Forelimb muscle (tissue), 1 donor: ENCODE results near the gene NEDD9. TPM values are rescaled to one million over a fixed set of nuclear protein-coding genes. Genes with fewer than 3 reads are reported as not detected.

ENCODE experiments used
- DNase-seq: peaks from one replicate; pipeline ENCODE4 v3.0.0-alpha.2; 2013; ENCODE audit warnings: low read depth
- polyA plus RNA-seq: library from polyadenylated mRNA; unstranded; fragments of 120-200 nt; gene quantifications from one replicate; pipeline ENCODE4 v1.2.1, GENCODE V29; 2013; ENCODE audit not compliant: insufficient read length

Gene NEDD9
- polyA plus RNA-seq, 1 donor, result 10.1 TPM

DNA sequence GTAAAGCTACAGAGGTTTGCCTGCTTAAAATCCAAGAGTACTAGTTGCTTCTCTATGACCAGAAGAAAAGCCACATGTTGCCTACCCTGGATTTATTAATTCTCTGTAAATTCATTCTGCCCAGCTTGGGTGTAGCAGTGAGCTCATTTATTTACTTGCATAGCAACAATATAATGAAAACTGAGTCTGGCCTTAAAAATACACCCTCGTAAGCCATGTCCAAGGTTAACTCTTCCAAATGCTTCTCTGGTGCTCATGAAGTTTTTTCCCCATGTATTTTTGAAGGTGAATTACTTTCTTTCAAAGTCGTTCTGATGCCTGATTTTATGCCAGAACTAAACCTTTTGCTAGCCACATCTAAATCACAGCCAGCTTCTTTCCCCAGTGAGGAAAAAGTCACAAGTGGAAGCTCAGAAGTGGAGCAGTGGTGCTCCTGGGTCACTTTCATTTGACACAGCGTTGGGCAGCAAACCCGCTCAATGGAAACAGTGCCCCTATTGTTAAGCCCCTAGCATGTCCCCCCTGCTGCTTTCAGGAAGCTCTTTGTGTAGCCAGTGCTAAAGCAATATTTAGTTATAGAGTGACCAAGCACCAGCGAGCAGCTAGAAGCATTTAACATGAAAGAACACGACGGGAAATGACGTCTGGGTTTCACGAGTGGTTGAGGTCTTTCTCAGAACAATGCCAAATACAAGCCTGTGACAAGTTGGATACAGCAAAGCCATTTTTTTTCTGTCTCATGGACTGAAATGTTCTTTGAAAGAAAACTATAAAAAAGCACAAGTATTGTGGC lies 29.8 kb downstream of the NEDD9 start:
- DNase-seq, result no peak

DNA sequence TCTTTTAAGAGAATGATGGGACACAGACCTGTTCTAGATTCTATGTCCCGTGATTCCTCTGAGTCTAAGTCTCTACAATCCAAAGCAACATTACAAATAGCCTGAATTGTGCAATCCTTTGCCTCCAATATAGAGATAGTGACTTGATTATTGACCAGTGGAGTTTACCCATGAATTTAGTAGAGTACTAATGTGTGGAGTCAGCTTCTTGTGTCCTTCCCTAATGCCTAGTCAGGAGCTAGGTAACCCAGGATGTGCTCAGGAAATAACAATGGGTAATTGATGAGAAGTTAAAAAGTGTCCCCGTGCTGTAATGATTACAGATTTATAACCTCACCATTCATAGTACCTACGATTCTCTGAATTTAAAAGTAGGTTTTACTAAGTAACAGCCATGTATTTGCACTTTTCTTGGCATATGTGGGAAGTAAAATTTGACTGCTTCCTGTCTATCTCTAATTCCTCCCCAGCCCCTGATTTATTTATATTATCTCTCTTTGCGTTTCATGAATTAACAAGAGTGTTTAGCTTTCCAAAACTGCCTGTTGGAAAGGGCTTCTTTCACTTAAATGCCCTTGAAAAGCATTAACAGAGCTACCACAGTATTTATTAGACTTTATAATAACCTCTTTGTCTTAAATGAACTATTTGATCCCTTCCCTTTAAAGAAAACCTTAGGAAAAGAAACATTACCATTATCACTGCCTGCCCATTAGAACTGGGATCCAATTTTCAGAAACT lies 30.5 kb downstream of the NEDD9 start:
- no peak for DNase-seq

DNA sequence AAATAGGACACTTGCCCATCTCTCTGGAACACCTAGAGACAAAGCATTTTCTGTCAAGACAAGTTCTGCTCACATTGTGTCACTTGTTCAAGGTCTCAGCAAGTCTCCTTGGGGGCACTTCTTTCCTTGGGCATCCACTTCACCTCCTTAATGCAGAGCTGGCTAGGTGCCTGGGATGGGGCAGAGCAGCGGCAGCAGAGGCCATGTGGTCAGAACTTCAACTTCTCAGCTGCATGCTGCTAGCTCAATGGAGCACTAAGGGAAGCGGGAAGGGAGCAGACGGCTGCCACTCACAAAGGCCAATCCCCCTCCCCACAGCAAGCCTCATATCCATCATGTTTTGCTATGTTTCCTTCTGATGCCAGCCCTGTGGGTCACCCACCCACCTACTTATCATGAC lies 31.5 kb downstream of the NEDD9 start:
- DNase-seq, result no peak

DNA sequence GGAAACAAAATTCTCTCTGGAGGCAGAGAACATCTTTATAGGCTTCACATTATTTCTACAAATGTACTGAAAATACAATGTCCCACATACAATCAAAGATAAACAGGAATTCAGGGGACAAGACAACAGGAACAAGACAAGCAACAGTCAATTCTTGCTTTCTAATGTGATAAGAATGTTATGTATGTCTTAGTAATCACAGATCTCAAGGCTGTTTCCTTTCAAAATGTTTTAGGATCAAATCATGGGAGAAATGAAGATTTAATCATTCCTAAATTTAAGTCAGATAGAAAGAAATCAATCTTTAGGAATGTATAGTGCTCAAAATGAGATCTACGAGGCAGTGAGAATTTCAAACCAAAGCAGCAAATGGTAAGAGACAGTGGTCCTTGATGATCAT lies 32.1 kb downstream of the NEDD9 start:
- no peak for DNase-seq

DNA sequence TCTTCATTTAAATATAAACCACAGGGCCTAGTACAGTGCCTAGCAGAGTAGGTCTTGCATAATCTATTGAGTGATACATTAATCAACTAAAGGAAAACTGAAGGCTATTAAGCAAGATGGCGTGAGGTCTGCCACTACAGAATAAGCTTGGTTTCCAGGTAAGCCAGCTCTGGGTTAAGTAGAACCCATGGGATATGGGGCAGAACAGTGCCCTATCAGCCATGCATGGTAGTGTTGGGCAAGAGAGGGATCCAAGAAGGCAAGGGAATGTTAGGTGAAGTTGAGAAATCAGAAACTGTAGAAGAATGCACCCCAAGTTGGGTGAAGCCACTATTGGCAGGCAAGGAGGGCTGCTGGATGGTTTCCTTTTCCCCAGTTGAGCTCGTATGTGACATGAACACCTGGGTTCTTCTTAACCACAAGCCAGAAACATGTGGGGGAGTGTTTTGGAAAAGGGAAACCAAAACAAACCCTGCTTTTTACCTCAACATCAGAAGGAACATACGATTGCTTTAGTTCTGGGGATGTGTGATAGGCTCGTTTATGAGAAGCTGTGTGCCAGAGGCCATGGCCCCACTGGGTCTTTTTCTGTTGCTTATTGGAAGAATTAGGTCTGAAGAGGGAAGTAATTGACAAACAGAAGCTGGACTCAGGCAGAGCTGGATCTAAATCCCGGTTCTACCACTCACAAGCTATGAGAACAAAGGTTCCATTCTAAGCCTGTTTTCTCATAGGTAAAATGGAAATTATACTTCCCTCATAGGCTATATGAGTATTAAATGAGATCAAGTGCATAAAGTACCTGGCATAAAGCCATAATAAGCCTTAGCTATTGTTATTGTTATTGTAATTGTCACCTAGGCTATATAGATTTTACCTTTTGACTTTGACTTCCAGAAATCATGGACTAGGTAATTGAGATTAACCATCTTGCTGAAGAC lies 33.5 kb downstream of the NEDD9 start:
- no peak for DNase-seq

DNA sequence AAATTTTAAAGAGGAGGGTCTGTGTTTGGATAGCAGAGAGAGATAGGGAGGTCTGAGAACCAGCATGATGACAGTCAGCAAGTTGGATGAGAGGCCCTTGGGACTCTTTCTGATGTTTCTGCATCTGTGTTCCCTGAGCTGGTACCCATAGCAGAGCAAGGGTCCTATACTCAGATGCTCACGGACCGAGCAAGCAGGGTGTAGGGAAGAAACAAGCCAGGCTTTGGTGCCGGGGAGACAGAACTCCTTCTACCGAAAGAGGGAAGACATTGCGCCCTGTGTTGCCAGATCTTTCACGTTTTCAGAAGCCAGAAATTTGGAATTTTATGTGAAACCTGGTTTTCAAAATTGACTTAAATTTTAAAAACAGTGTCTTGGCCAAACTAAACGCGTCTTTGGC lies 34.6 kb downstream of the NEDD9 start:
- DNase-seq, result no peak

DNA sequence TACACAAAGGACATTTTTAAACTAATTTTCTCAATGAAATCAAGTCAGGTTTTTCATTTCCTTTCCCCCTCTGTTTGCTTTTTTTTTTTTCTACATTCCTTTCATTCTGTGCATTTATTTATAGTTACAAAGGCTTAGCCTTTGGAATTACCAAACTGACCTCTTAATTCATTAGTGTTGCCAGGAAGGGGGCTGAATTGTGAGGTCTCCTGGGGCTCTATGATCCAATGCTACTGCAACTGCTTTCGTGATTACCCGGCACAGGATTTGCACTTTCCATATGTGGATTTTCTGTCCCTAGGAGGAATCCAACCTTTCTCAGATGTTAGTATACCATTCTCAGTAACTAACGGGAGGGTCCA lies 35.3 kb downstream of the NEDD9 start:
- no peak for DNase-seq

DNA sequence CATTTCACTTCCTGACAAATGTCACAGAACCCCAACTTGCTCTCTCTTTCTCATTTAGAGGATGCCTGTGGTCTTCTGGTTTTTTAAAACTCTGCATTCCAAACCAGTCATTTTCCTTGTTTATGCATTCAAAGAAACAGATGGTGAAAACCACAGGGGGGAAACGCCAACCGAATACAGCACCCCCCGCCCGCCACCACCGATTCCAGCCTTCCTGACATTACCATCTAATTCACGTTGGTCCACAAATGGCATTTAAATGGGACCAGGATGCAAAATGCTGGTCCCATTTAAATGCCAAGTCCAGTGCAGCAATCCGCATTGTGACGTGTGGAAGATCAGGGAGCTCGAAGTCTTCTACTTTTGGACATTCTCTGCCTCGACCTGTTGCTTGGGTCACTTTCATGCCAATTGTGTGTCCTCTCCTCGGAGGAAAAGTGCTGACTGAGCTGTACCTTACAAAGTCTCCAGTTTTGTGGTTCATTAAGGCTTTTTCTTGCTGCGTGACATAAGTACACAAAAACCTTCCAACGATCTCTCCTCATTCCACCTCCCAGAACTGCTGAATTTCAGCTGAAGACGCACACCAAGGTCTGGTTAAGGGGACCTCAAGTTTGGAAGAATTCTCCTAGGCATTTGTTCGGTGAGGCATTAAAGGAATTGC lies 35.8 kb downstream of the NEDD9 start:
- no peak for DNase-seq

DNA sequence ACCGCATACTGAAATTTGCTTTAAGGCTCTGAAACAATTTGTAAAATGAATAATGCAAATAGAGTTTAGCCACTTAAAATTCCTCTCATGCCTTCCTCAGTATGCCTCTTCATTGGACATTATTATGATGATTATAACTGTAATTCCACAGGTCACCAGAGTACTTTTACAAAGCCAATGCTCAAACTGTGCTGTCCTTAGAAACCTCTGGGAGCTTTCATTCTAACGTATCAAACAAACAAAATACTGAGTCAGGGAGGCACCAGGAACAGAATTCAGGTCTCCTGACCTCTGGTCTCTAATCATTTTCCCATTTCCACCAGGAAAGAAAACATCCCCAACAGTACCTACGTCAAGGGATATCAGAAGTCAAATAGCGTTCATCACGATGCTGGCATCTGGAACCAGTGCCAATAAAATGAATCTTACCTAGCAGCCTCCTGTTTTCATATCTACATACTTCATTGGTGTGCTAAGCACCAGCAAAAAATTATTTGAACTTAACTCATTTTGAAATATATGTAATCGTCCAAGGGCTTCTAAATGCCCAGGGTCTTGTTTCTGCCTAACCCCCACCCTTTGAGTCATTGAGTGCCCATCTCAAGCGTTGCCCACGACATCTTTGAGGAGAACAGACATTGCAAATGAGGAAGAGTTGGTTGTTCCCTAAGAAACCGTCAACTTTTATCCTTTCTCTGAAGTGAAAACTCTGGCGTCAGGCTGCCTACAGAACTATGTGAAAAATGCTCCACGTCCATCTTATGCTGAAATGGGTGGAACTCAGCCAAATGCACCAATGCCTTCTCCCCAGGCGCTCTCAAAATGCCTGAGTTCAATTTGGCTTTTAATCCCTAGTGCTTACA lies 37.9 kb downstream of the NEDD9 start:
- DNase-seq, result no peak

DNA sequence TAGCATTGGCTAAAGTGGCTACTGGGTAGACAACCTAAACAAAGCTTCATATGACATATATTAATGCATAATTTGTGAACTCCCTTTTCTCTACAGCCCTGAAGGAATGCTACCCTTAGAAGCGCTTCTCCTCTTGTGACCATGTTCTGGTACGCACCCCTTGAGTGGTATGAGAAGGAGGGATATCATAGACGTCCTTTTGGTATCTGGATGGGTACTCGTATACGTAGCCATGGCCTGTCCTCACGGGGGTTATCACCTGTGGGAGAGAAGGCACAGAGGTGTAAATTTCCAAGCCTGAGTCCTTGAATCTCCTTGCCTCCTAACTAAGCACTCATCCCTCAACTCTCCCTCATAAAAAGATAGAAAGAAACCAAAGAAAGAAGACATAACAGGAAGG lies 39.0 kb downstream of the NEDD9 start:
- DNase-seq, result no peak

DNA sequence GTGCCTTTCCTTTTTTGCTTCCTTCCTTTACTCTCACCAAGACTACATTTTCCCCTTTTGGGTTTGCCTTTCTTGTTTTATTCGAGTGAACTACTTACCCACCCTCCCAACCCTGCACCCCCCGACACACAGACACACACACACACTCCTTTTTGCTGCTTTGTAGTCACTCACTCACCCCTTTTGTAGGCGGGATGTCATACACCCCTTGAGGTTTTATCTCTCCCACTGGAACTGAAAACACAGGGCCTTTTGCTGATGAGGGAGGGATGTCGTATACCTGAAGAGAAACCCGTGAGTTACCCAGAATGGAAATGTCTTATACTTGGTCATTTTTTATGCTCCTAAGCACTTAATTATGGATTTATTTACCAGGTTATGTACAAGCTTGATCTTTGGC lies 40.3 kb downstream of the NEDD9 start:
- no peak for DNase-seq

DNA sequence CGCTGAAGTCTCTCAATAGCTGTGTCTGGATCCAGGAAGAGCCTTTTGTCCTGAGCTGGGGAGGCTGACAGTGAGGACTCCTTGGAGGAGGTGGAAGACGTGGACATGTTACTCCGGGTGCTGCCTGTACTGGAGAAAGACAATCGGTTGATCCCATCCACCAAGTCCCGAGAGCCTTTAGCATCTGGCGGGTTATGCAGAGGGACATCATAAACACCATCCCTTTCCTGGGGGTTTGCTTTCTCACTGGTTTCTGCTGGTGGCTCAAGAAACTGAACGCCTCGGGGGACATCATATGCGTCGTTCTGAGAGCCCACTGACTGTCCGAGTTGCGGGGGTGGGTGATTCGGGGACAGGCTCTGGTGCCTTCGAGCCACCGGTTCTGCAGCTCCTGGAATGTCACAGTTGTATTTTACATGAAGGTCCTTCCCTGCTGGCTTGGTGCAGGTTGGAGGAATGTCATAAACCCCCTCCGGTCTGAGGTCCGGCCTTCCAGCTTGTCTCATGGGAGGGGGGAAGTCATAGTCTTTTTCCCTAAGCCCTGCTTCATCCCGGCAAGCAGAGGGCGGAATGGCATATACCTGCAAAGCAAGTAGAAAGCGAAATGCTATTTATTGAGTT lies 41.7 kb downstream of the NEDD9 start:
- DNase-seq, result no peak

DNA sequence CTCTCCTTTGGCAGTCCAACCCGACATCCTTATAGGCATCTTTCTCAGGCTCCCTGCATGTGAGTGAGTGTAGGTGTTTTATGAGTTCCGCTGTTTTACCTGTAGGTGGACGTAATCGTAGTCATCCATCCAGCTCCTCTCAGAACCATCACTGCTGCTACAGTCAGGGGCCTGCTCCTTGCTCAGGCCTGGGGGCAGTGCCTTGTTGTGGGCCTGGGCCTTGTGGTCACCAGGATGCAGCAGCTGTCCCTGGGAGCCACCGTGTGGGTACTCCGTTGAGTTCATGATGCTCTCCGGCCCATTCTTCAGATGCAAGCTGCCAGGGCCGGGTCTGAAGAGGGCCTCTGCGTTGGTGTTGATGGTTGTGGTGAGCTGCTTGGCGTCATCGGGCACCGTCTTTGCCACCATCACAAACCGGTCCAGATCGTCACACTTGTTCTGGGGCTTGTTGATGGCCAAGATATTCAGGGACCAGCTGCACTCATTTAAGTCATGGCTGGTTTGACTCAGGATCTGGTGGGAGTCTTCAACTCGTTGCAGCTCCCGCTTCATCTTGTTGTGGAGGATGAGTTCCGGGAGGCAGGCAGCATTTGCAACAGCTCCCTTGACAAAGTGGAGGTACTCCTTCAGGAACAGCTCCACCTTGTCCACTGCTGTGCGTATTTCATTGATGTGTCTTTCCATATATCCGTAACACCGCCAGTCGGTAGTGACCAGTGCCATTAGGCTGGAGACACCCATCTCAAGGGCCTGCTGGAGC lies 42.4 kb downstream of the NEDD9 start:
- DNase-seq, result no peak

DNA sequence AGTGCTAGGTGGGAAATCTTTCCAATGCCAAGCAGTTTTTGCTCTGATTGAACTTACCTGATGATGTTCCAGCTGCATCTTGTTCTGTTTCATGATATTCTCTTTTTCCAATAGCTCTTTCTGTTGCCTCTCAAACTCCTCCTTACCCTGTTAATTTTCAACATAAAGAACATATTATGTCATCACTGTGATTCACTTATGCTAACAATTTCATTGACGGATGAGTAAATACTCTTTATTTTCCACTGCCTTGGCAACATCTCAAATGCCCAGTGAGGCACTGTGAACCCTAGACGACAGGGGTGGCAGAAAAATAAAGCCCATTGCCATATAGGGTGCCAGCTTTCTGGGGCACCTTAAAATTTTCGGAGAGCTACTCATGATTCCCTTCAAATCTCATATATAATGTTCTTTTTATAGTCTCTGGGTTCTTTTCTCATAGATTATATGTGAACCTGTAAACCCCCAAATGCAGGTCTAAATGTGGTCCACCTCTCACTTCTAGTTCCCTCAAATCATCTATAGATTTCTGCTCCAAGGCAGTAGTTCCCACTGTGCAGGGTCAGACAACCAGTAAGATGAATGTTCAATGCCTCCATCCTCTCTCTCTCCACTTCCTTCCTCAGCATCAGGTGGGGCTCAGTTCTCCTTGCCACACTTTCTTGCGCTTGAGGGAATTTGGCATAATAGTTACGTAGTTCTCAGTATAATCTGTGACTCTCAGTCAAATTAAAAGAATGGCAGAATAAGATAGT lies 44.1 kb downstream of the NEDD9 start:
- no peak for DNase-seq

DNA sequence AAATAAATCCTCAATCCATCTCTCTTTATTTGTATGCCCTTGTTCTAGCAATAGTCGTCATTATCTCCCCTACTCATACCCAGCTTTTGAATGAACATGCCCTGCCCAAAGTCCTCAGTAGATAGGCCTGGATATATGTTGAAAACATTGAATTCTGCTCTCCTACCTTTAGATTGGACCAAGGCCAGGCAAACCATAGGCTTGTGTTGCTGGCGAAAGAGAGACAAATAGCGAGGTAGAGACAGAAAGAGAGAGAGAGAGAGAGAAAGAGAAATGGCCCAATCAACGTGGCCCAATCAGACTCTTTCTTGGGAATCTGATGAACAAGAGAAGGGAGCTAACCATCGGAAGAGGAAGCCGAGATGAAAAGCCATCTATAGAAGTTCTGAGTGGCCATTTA lies 45.2 kb downstream of the NEDD9 start:
- no peak for DNase-seq

DNA sequence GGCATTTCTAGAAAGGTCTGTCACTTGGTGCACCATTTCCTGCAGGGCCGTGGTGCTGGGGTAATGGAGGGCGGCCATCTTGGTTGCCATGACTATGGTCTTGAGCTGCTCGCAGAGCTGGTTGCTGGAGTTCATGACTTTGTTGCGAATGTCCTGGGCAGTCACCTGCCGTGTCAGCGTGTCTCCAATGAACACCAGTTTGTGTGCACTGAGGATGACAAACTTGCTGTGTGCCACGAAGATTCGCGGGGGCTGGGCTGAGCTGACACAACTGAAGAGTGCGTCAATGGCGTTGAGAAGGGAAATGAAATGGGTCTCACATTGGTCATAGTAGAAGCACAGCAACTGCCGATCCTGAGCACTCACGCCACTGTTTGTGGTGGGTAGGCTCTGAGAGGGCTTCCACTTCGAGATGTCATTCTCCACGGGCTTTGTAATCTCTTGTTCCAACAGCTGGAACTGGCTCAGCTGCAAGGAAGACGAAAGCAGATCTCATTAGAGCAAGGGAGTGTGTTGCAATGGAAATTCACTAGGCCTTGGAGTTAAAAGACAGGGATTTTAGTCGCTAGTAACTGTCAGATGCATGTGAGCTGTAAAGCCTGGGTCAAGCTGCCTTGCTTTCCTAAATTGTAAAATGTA lies 47.1 kb downstream of the NEDD9 start:
- DNase-seq, result no peak

DNA sequence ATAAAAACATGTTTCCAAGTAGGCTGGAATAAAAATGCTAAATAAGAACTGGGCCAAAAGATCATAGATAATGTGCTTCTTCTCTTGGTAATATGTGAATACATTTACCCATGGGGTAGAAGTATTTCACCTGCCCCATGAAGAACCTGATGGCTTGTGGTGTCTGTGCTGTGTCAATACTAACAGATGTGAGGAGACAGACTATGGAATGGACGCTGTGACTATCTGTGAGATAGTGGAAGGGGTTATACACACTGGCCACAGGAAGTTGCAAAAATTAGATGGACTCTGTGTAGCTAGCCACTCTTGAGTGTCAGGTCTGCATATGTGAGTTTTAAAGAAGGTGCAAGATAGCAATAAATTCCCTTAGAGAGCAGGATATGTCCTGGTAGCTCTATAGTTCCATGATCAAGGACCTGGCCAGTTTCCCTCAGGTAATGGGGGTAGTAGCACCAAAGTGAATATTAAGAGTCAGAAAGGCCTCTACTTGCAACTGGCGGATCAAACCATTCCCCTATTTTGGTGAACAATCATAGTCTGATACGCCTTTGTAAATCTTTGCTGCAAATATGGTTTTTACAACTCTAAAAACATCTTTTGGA lies 48.6 kb downstream of the NEDD9 start:
- DNase-seq, result no peak
